H9 (cell line): ENCODE results near the gene TMEM213. TPM values are rescaled to one million over a fixed set of nuclear protein-coding genes. Genes with fewer than 3 reads are reported as not detected.
A peak's percentile ranks its signal among the peaks of the same experiment; 100 is the strongest.

Experiments
- DNase-seq: peaks from one replicate; pipeline ENCODE4 v3.0.0-alpha.2; 2017
- H2AFZ ChIP-seq: one replicate; pipeline ENCODE4 v1.6.1; 2013; ENCODE audit warnings: mild to moderate bottlenecking, low read length, control low read depth, moderate library complexity
- H2AK5ac ChIP-seq: 2 replicates; pipeline ENCODE4 v1.6.1; 2013; ENCODE audit warnings: low read length, control low read depth, mixed read lengths; ENCODE audit not compliant: insufficient read length
- H2BK120ac ChIP-seq: one replicate; pipeline ENCODE4 v1.6.1; 2013; ENCODE audit warnings: low read depth, mild to moderate bottlenecking, low read length, control low read depth, inconsistent platforms; ENCODE audit not compliant: poor library complexity, severe bottlenecking
- H2BK12ac ChIP-seq: 2 replicates; pipeline ENCODE4 v1.6.1; 2013; ENCODE audit warnings: low read length, control low read depth, mixed read lengths, low read depth; ENCODE audit not compliant: insufficient read length
- H2BK15ac ChIP-seq: 2 replicates; pipeline ENCODE4 v1.6.1; 2013; ENCODE audit warnings: low read depth, low read length, control low read depth
- H2BK20ac ChIP-seq: one replicate; pipeline ENCODE4 v1.6.1; 2013; ENCODE audit warnings: low read depth, mild to moderate bottlenecking, low read length, control low read depth, inconsistent platforms; ENCODE audit not compliant: poor library complexity, severe bottlenecking
- H2BK5ac ChIP-seq: 2 replicates; pipeline ENCODE4 v1.6.1; 2013; ENCODE audit warnings: low read length, control low read depth, mixed read lengths; ENCODE audit not compliant: insufficient read length
- H3K14ac ChIP-seq: 2 replicates; pipeline ENCODE4 v1.6.1; 2013; ENCODE audit warnings: low read length, control low read depth; ENCODE audit not compliant: insufficient read depth
- H3K18ac ChIP-seq: 2 replicates; pipeline ENCODE4 v1.6.1; 2013; ENCODE audit warnings: low read depth, mild to moderate bottlenecking, mixed read lengths, low read length, control low read depth; ENCODE audit not compliant: insufficient read length
- H3K23ac ChIP-seq: 2 replicates; pipeline ENCODE4 v1.6.1; 2013; ENCODE audit warnings: low read length, control low read depth, mixed read lengths, low read depth; ENCODE audit not compliant: insufficient read length
- H3K23me2 ChIP-seq: 2 replicates; pipeline ENCODE4 v1.6.1; 2013; ENCODE audit warnings: low read depth, mild to moderate bottlenecking, mixed read lengths, low read length, control low read depth; ENCODE audit not compliant: insufficient read length, poor library complexity, severe bottlenecking
- H3K27ac ChIP-seq: 2 replicates; pipeline ENCODE4 v1.5.1; 2013; ENCODE audit warnings: low read length, control low read depth, mixed read lengths, low read depth; ENCODE audit not compliant: insufficient read length
- H3K27me3 ChIP-seq: 2 replicates; pipeline ENCODE4 v1.6.1; 2013; ENCODE audit warnings: low read length, control low read depth, inconsistent platforms; ENCODE audit not compliant: insufficient read depth
- H3K4ac ChIP-seq: 2 replicates; pipeline ENCODE4 v1.6.1; 2013; ENCODE audit warnings: low read depth, mild to moderate bottlenecking, control low read depth, inconsistent platforms, low read length, moderate library complexity
- H3K4me1 ChIP-seq: 2 replicates; pipeline ENCODE4 v1.6.1; 2013; ENCODE audit warnings: low read length, control low read depth, inconsistent platforms; ENCODE audit not compliant: insufficient read depth
- H3K4me2 ChIP-seq: 2 replicates; pipeline ENCODE4 v1.6.1; 2013; ENCODE audit warnings: low read length, control low read depth, mixed read lengths; ENCODE audit not compliant: insufficient read length, insufficient read depth
- H3K56ac ChIP-seq: 2 replicates; pipeline ENCODE4 v1.6.1; 2013; ENCODE audit warnings: low read depth, mild to moderate bottlenecking, mixed read lengths, low read length, control low read depth; ENCODE audit not compliant: insufficient read length
- H3K79me1 ChIP-seq: 2 replicates; pipeline ENCODE4 v1.6.1; 2013; ENCODE audit warnings: low read depth, mild to moderate bottlenecking, moderate library complexity, low read length, control low read depth, inconsistent platforms; ENCODE audit not compliant: insufficient read depth, poor library complexity, severe bottlenecking
- H3K79me2 ChIP-seq: 2 replicates; pipeline ENCODE4 v1.6.1; 2013; ENCODE audit warnings: low read length, control low read depth, inconsistent platforms; ENCODE audit not compliant: insufficient read depth
- H3K9ac ChIP-seq: 2 replicates; pipeline ENCODE4 v1.6.1; 2013; ENCODE audit warnings: low read length, control low read depth, mixed read lengths; ENCODE audit not compliant: insufficient read length; ENCODE audit errors: extremely low read depth
- H3K9me3 ChIP-seq: one replicate; pipeline ENCODE4 v1.6.1; 2013; ENCODE audit warnings: low read depth, low read length, inconsistent platforms; ENCODE audit not compliant: control insufficient read depth
- H3T11ph ChIP-seq: one replicate; pipeline ENCODE4 v1.6.1; 2013; ENCODE audit warnings: mild to moderate bottlenecking, low read length, control low read depth, inconsistent platforms
- H4K20me1 ChIP-seq: one replicate; pipeline ENCODE4 v1.6.1; 2013; ENCODE audit not compliant: control insufficient read depth, insufficient read length, insufficient read depth
- H4K5ac ChIP-seq: 2 replicates; pipeline ENCODE4 v1.6.1; 2013; ENCODE audit warnings: low read depth, mild to moderate bottlenecking, mixed read lengths, low read length, control low read depth; ENCODE audit not compliant: insufficient read length
- H4K8ac ChIP-seq: replicated peaks from 2 replicates; pipeline ENCODE4 v1.6.1; 2013; ENCODE audit warnings: low read length, control low read depth, mixed read lengths, low read depth; ENCODE audit not compliant: insufficient read length
- H4K91ac ChIP-seq: 2 replicates; pipeline ENCODE4 v1.6.1; 2013; ENCODE audit warnings: low read depth, mild to moderate bottlenecking, moderate library complexity, mixed read lengths, low read length, control low read depth; ENCODE audit not compliant: insufficient read length
- H3K27ac Mint-ChIP-seq, 3 experiments: 2 replicates in 2 of 3; 3 replicates in 1 of 3; pipeline ENCODE4 v1.8.0; 2020 to 2021; ENCODE audit warnings: mixed read lengths in 3 of 3, mild to moderate bottlenecking in 1 of 3, moderate library complexity in 1 of 3
- H3K27me3 Mint-ChIP-seq: 2 replicates; pipeline ENCODE4 v1.8.0; 2021; ENCODE audit warnings: low read depth, mild to moderate bottlenecking, moderate library complexity, mixed read lengths
- H3K36me3 Mint-ChIP-seq, 3 experiments: 2 replicates in 2 of 3; 3 replicates in 1 of 3; pipeline ENCODE4 v1.8.0; 2020 to 2021; ENCODE audit warnings: low read depth in 3 of 3, mixed read lengths in 3 of 3; ENCODE audit not compliant: insufficient read depth in 1 of 3
- H3K4me1 Mint-ChIP-seq, 2 experiments: 2 replicates each; pipeline ENCODE4 v1.8.0; 2020; ENCODE audit warnings: mixed read lengths in 2 of 2
- H3K4me3 Mint-ChIP-seq, 2 experiments: 2 replicates in 1 of 2; 3 replicates in 1 of 2; pipeline ENCODE4 v1.8.0; 2020 to 2021; ENCODE audit warnings: mild to moderate bottlenecking in 2 of 2, mixed read lengths in 2 of 2, moderate library complexity in 1 of 2
- H3K9me3 Mint-ChIP-seq, 2 experiments: 2 replicates in 1 of 2; 3 replicates in 1 of 2; pipeline ENCODE4 v1.8.0; 2020; ENCODE audit warnings: mild to moderate bottlenecking in 2 of 2, mixed read lengths in 2 of 2, moderate library complexity in 1 of 2
- WGBS: extraction: QIAGEN DNeasy Blood & Tissue Kit; methylation state at CpG from one replicate; pipeline ENCODE4 v1.1.7; 2013; ENCODE audit warnings: missing lambda C conversion rate, low lambda C conversion rate, mixed read lengths; ENCODE audit not compliant: insufficient read length; ENCODE audit errors: extremely low coverage; 5-methylcytosine and 5-hydroxymethylcytosine counted together
- total RNA-seq: library from RNA; stranded (reverse); gene quantifications from 2 replicates; pipeline ENCODE4 v1.2.1, GENCODE V29; 2021
- TF ChIP-seq, protein P1 (sequence below): fragments of 200-600 bp; sonication (generic); conservative IDR thresholded peaks from 3 replicates; pipeline ENCODE4 v1.8.0; 2021; ENCODE audit warnings: antibody characterized with exemption, mild to moderate bottlenecking

Gene TMEM213
- total RNA-seq, 1 experiment from 2014 or later, result 0.22 TPM

- TF ChIP-seq, protein P1, sequence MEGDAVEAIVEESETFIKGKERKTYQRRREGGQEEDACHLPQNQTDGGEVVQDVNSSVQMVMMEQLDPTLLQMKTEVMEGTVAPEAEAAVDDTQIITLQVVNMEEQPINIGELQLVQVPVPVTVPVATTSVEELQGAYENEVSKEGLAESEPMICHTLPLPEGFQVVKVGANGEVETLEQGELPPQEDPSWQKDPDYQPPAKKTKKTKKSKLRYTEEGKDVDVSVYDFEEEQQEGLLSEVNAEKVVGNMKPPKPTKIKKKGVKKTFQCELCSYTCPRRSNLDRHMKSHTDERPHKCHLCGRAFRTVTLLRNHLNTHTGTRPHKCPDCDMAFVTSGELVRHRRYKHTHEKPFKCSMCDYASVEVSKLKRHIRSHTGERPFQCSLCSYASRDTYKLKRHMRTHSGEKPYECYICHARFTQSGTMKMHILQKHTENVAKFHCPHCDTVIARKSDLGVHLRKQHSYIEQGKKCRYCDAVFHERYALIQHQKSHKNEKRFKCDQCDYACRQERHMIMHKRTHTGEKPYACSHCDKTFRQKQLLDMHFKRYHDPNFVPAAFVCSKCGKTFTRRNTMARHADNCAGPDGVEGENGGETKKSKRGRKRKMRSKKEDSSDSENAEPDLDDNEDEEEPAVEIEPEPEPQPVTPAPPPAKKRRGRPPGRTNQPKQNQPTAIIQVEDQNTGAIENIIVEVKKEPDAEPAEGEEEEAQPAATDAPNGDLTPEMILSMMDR, result no peak
- H3K4me1 Mint-ChIP-seq, result peaks cover 17 to 29% of the 10 kb centered on the region in 2 experiments
- no peak overlapping the region for H3K23ac ChIP-seq
- H3K36me3 Mint-ChIP-seq, result peaks cover 35 to 38% (median 36%) of the 10 kb centered on the region in 3 experiments
- H3K79me1 ChIP-seq, result no peaks in the 10 kb centered on the region
- H2AK5ac ChIP-seq, result no peak overlapping the region
- no peak overlapping the region for H2BK5ac ChIP-seq
- no peak overlapping the region for H2BK20ac ChIP-seq
- H3K27me3 ChIP-seq, result no peaks in the 10 kb centered on the region
- no peak for DNase-seq
- no peak overlapping the region for H2BK12ac ChIP-seq
- H3K4ac ChIP-seq, result no peak overlapping the region
- H4K8ac ChIP-seq, result no peak overlapping the region
- no peaks in the 10 kb centered on the region for H3K27me3 Mint-ChIP-seq
- H3T11ph ChIP-seq, result no peak overlapping the region
- no peaks in the 10 kb centered on the region for H3K4me1 ChIP-seq
- no peak overlapping the region for H3K4me3 Mint-ChIP-seq
- H3K79me2 ChIP-seq, result no peaks in the 10 kb centered on the region
- no peak overlapping the region for H3K18ac ChIP-seq
- no peaks in the 10 kb centered on the region for H4K20me1 ChIP-seq
- peak overlapping the region in 1 of 3 experiments; percentile 7; a peak in 1 of 7 replicates for H3K27ac Mint-ChIP-seq
- H3K9me3 Mint-ChIP-seq, result peaks cover 8 to 9% of the 10 kb centered on the region in 2 experiments; a peak in 4 of 5 replicates
- no peak overlapping the region for H2BK120ac ChIP-seq
- no peak overlapping the region for H4K5ac ChIP-seq
- no peak overlapping the region for H3K4me2 ChIP-seq
- no peak overlapping the region for H3K14ac ChIP-seq
- no peak overlapping the region for H2AFZ ChIP-seq
- H3K9ac ChIP-seq, result no peak overlapping the region
- no CpG with 5 or more reads among the region's 3 CpGs for WGBS
- H4K91ac ChIP-seq, result no peak overlapping the region
- H3K27ac ChIP-seq, result no peak overlapping the region
- no peak overlapping the region for H3K56ac ChIP-seq
- H2BK15ac ChIP-seq, result no peak overlapping the region
- H3K23me2 ChIP-seq, result no peaks in the 10 kb centered on the region
- H3K9me3 ChIP-seq, result no peaks in the 10 kb centered on the region
These were observed 50.5 kb downstream of the TMEM213 start for GRCh38 chr7:138848056-138848980.
